Measurements from ENCODE around the gene DNM1. TPM values are rescaled to one million over a fixed set of nuclear protein-coding genes. Genes with fewer than 3 reads are reported as not detected.

The DNM1 gene
- total RNA-seq, 1 donor = 3.6 TPM

DNA sequence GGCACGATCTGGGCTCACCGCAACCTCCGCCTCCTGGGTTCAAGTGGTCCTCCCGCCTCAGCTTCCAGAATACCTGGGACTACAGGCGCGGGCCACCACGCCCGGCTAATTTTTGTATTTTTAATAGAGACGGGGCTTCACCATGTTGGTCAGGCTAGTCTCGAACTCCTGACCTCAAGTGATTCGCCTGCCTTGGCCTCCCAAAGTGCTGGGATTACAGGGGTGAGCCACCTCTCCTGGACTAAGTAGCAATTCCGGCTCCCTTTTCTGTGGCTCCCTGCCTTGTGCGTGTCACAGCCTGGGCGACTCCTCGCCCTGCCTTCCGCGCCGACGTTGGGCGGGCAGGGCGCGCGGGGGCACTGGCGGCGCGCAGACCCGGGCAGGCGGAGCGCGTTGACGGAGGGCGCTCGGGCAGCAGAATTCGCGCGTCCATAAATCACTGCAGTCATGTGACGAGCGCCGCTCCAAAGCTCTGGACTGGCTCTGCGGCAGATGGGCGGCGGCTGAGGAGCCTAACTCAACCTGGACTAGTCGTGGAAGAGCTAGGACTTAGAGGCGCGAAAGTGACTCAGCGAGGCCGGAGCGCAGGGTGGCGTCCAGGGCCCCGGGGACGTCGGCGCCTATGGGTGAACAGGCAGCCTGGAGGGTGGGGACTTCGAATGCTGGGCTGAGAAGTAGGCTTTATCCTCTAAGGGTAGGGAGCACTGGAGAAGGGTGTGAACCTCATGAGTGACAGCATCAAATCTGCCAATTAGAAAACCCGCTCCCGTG is 10.4 kb upstream of the DNM1 start:
- peaks cover 3% of the 10 kb centered on the region for H4K20me1 ChIP-seq (ENCODE audit: insufficient read depth, low read length)
- peaks cover 20% of the 10 kb centered on the region for H3K36me3 ChIP-seq (ENCODE audit: insufficient read depth, low read length)
- H3K9me3 ChIP-seq (ENCODE audit: low read depth, low read length) = no peaks in the 10 kb centered on the region
- H3K27me3 ChIP-seq (ENCODE audit: insufficient read depth, low read length) = no peaks in the 10 kb centered on the region
- peaks cover 9% of the 10 kb centered on the region for H3K4me1 ChIP-seq (ENCODE audit: insufficient read depth, low read length)
- peak overlapping the region; percentile 85 for H3K4me2 ChIP-seq (ENCODE audit: insufficient read depth, low read length)
- H3K27ac ChIP-seq (ENCODE audit: low read depth, low read length) = peak overlapping the region; percentile 51
- TF ChIP-seq CTCF (IDR thresholded peaks at IDR 0.05; ENCODE audit: extremely low read depth, low read depth, low read length) = peak; percentile 38
- peaks cover 26% of the 10 kb centered on the region for H3K79me2 ChIP-seq (ENCODE audit: insufficient read depth, low read length)
- H3K4me3 ChIP-seq (ENCODE audit: insufficient read depth, low read length) = peak overlapping the region; percentile 66
- H2AFZ ChIP-seq (ENCODE audit: low read length) = peak overlapping the region; percentile 84
- DNase-seq (ENCODE audit: insufficient read length, low spot score, missing footprints) = peak; percentile 97

DNA sequence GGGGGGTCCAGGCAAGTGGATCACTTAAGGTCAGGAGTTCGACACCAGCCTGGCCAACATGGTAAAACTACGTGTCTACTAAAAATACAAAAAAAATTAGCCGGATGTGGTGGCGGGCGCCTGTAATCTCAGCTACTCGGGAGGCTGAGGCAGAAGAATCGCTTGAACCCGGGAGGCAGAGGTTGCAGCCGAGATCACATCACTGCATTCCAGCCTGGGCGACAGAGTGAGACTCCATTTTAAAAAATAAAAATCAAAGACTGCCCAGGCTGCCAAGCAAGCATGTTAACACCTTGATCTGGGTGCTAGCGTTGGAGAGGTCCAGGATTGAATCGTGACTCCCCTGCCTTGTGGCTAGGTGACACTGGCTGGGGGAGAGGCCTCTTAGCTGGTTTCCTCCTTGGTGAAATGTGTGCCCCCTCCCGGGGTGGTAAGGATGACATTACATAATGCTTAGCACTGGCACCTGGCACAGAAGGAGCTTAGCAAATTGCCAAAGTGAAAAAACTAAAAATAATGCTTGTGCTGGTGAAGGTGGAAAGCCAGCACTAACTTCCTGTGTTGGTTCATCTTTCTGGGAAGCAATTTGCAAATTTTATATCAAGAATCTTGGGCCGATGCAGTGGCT is 9.6 kb upstream of the DNM1 start:
- peak overlapping the region; percentile 51 for H3K27ac ChIP-seq (ENCODE audit: low read depth, low read length)
- peaks cover 13% of the 10 kb centered on the region for H3K36me3 ChIP-seq (ENCODE audit: insufficient read depth, low read length)
- no peak for TF ChIP-seq CTCF (IDR thresholded peaks at IDR 0.05; ENCODE audit: extremely low read depth, low read depth, low read length)
- H3K4me2 ChIP-seq (ENCODE audit: insufficient read depth, low read length) = peak overlapping the region; percentile 85
- peaks cover 9% of the 10 kb centered on the region for H3K4me1 ChIP-seq (ENCODE audit: insufficient read depth, low read length)
- DNase-seq (ENCODE audit: insufficient read length, low spot score, missing footprints) = peak; percentile 57
- peaks cover 21% of the 10 kb centered on the region for H3K79me2 ChIP-seq (ENCODE audit: insufficient read depth, low read length)
- peak overlapping the region; percentile 84 for H2AFZ ChIP-seq (ENCODE audit: low read length)
- no peaks in the 10 kb centered on the region for H3K9me3 ChIP-seq (ENCODE audit: low read depth, low read length)
- no peaks in the 10 kb centered on the region for H4K20me1 ChIP-seq (ENCODE audit: insufficient read depth, low read length)
- no peak overlapping the region for H3K4me3 ChIP-seq (ENCODE audit: insufficient read depth, low read length)
- no peaks in the 10 kb centered on the region for H3K27me3 ChIP-seq (ENCODE audit: insufficient read depth, low read length)

DNA sequence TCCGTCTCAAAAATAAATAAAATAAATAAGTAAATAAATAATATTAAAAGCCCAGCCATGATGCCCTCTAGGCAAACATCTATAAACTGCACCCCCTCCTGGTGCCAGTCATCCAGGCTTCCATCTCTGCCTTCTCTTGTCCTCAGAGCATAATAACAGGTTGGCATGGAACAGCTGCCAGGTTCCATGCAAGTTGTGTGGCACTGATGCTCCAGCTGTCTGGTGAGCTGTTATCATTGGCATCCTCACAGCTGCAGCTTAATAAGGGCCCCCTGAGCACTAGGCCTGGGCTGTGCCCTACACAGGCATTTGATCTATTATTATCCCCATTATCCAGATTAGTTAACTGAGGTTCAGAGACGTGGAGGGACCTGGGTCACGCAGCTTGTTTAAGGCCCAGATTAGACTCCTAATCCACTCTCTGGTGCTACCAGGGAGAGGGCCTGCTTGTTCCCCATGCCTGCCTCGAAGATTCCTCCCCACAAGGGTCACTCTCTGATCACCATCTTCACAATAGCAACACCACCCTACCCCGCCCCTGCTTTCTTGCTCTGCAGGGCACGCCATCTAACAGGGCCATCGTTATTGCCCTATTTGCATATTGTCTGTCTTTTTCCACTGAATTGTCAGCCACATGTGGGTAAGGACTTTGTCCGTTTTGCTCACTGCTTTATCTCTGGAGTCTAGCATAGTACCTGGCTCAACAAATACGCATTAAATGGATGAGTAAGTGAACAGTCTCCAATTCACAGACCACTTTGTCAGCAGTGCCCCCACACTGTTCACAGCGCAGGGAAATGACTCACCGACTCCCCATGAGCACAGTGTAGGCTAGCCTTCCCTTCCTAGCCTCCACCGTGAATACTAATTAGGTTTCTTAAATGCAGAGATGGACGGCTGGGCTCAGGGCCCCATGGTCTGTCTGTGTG is 1.5 kb upstream of the DNM1 start:
- Histone ChIP-seq H3K4me3 (ENCODE audit: insufficient read depth, low read length) (no peak overlapping the region), H3K27ac (ENCODE audit: low read depth, low read length) (no peak overlapping the region), H3K36me3 (ENCODE audit: insufficient read depth, low read length) (no peaks in the 10 kb centered on the region), H3K9me3 (ENCODE audit: low read depth, low read length) (no peaks in the 10 kb centered on the region), H3K4me1 (ENCODE audit: insufficient read depth, low read length) (peaks cover 18% of the 10 kb centered on the region), H3K4me2 (ENCODE audit: insufficient read depth, low read length) (no peak overlapping the region), H3K79me2 (ENCODE audit: insufficient read depth, low read length) (no peaks in the 10 kb centered on the region), H2AFZ (ENCODE audit: low read length) (peak overlapping the region; percentile 56), H3K27me3 (ENCODE audit: insufficient read depth, low read length) (no peaks in the 10 kb centered on the region), H4K20me1 (ENCODE audit: insufficient read depth, low read length) (peaks cover 2% of the 10 kb centered on the region)
- peak; percentile 85 for DNase-seq (ENCODE audit: insufficient read length, low spot score, missing footprints)
- no peak for TF ChIP-seq CTCF (IDR thresholded peaks at IDR 0.05; ENCODE audit: extremely low read depth, low read depth, low read length)
